HG03280 (cell line): Measurements from ENCODE around the gene MYBPC1.
A peak's percentile ranks its signal among the peaks of the same experiment; 100 is the strongest.
"Not testable (repeated sequence)": the region's sequence is repeated elsewhere in the genome, so short reads cannot be mapped to it uniquely, and the experiment has no call there.

ENCODE experiments used
- ATAC-seq: cut with Tn5 transposase; IDR thresholded peaks from one replicate; pipeline ENCODE4 v1.9.1; 2021; ENCODE audit warnings: mild to moderate bottlenecking, moderate library complexity; ENCODE audit not compliant: unreplicated experiment

Gene MYBPC1

GRCh38 chr12:101653503-101653902, 58.7 kb downstream of the MYBPC1 start:
- no peak for ATAC-seq

- no peak for ATAC-seq
These were observed 59.7 kb downstream of the MYBPC1 start for GRCh38 chr12:101654442-101654841.

GRCh38 chr12:101655393-101655792, 60.6 kb downstream of the MYBPC1 start:
- ATAC-seq = no peak

GRCh38 chr12:101660662-101661061, 65.9 kb downstream of the MYBPC1 start:
- ATAC-seq = not testable (repeated sequence)

GRCh38 chr12:101663298-101663697, 68.5 kb downstream of the MYBPC1 start:
- ATAC-seq = no peak

GRCh38 chr12:101664992-101665391, 70.2 kb downstream of the MYBPC1 start:
- no peak for ATAC-seq

GRCh38 chr12:101666052-101666728, 71.4 kb downstream of the MYBPC1 start:
- no peak for ATAC-seq

- no peak for ATAC-seq
These were observed 72.8 kb downstream of the MYBPC1 start for GRCh38 chr12:101667591-101667990.

GRCh38 chr12:101670007-101670671, 75.4 kb downstream of the MYBPC1 start:
- no peak for ATAC-seq

GRCh38 chr12:101671157-101671791, 76.5 kb downstream of the MYBPC1 start:
- ATAC-seq = peak; percentile 84

- no peak for ATAC-seq
These were observed 77.1 kb downstream of the MYBPC1 start for GRCh38 chr12:101671833-101672232.

- ATAC-seq = no peak
These were observed 80.8 kb downstream of the MYBPC1 start for GRCh38 chr12:101675555-101675954.

- ATAC-seq = not testable (repeated sequence)
These were observed 81.7 kb downstream of the MYBPC1 start for GRCh38 chr12:101676497-101676896.

- no peak for ATAC-seq
These were observed 83.3 kb downstream of the MYBPC1 start for GRCh38 chr12:101678081-101678480.

GRCh38 chr12:101680240-101680639, 85.5 kb downstream of the MYBPC1 start:
- ATAC-seq = no peak

- no peak for ATAC-seq
These were observed 85.9 kb downstream of the MYBPC1 start for GRCh38 chr12:101680647-101681046.

- ATAC-seq = not testable (repeated sequence)
These were observed 86.9 kb downstream of the MYBPC1 start for GRCh38 chr12:101681627-101682026.

GRCh38 chr12:101685092-101685491, 90.3 kb downstream of the MYBPC1 start:
- no peak for ATAC-seq

- no peak for ATAC-seq
These were observed 91.4 kb downstream of the MYBPC1 start for GRCh38 chr12:101686176-101686575.

GRCh38 chr12:101690544-101691098, 95.8 kb downstream of the MYBPC1 start:
- no peak for ATAC-seq

GRCh38 chr12:101691503-101692096, 96.8 kb downstream of the MYBPC1 start:
- ATAC-seq = no peak
